GM13976 (cell line): ENCODE results near the gene PSORS1C1.

Experiments used
- DNase-seq: peaks from one replicate; pipeline ENCODE4 v3.0.0; 2012; ENCODE audit warnings: low spot score
- CTCF ChIP-seq: IDR thresholded peaks from 2 replicates; pipeline ENCODE4 v1.5.1; 2012; ENCODE audit warnings: borderline replicate concordance, mild to moderate bottlenecking; ENCODE audit not compliant: insufficient read depth; ENCODE audit errors: extremely low read depth, missing control alignments, control extremely low read depth
- in situ Hi-C: fragments of 300-500 bp; cut with MboI; formaldehyde crosslinking; loops from one replicate; pipeline ENCODE4 v1.12.0; 2022; ENCODE audit warnings: low sequenced_read_pairs, mixed read lengths, inconsistent platforms; ENCODE audit not compliant: unreplicated experiment

The PSORS1C1 gene

DNA sequence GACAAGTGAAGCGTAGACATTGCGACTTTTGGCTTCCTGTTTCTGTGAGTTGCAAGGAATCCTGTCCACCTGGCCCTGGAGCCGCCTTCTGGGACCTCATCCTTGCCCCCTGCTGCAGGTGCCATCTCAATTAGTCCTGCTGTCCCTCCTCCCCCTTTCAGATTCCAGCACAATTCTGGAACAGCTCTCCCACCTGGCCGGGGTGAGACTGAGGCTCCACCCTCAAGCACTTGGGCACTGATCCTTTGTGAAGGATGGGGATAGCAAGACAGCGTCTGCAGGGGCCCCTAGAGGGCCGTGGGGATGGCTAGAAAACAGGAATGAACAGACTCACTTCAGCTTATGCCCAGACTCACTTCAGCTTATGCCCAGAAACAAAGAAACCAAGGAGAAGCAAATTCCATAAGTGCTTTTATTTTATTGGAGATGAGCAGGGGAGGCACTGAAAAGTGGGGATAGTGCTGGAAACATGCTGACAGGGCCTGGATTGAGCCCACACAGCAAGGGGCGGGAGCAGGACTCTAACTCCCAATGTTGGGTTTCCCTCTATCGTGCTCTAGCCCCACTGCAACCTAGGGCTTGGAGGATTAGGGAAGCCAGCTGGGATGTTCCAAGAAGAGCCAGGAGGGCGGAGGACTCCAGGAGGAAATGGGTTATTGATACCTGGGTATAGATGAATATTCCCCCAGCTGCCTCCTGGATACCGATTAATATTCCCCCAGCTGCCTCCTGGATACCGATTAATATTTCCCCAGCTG, 3.6 kb upstream of the PSORS1C1 start:
- peak; percentile 6 for DNase-seq
- no peak for TF ChIP-seq CTCF
- in situ Hi-C loops: no loop called here

DNA sequence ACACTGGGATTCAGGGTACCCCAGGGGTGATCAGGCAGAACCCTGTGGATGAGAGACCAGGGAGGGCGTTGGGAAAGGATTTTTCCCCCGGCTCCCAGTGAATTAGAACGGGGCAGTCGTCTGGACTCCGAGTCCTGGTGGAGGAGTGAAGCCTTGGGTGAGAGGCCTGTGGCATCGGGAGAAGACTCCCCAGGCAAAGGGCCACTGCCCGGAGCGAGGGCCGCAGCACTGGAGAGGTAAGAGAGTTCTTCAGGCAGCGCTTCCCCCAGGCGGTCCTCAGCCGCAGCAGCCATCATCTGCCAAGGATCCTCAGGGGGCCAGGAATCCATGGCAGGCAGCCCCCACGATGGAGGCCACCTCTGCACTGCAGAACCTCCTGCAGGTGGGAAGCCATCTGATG, 2.9 kb upstream of the PSORS1C1 start:
- TF ChIP-seq CTCF: no peak
- in situ Hi-C loops: no loop called here
- peak; percentile 10 for DNase-seq

DNA sequence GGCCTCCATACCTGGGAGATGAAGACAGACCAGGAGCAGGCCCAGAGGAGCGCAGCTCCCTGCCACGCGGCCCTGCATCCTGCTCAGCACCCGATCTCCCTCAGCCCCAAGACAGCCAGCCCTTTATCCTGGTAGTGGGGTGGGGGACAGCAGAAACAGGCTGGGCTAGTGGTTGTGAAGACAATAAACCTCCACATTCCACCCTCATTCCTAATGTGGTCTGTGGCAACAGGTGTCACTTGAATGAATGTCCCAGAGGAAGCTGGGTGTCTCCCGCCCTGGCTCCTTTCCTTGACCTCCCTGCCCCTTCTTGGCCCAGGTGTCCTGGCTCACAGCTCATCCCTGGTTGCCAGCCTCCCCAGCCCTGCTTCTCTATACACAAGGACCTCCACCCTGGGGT, 2.1 kb upstream of the PSORS1C1 start, which contains the start of gene C6orf15:
TSS of gene C6orf15 (minus strand) at position 98 of the 400 bp plus-strand sequence. CDS start at position 78, 20 bp downstream.
- in situ Hi-C loops: no loop called here
- TF ChIP-seq CTCF: no peak
- DNase-seq: peak; percentile 9

DNA sequence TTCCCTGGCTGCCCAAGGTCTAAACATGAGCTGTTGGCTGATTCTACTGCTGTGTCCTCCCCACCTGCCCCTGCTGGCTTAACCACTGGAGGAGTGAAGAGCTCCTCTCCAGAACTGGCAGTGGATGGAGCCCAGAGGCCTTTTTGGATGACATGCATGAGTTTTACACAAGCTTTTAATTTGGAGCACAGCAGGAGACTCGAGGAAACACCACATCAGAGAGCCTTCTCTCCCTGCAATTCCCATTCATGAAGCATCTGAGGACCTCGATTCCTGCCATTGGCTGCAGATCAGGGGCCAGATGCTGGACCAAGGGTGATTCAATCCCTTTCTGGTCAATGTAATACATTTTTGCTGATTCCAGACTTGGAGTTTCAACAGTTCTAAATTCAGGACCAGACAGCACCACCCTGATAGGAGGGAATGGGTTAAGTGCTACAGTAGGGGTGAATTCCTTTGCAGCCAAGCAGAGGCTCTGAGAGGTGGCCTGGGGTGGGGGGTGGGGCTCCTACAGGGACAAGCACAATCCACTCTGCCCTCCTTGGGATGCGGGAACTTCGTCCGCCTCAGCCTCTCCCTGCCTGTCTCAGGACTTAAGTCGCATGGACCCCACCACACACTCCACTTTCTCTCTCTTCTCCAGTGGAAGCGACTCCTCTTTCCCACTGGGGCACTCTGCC, 599 bp upstream of the PSORS1C1 start:
- in situ Hi-C loops: no loop called here
- no peak for TF ChIP-seq CTCF
- DNase-seq: peak; percentile 3

DNA sequence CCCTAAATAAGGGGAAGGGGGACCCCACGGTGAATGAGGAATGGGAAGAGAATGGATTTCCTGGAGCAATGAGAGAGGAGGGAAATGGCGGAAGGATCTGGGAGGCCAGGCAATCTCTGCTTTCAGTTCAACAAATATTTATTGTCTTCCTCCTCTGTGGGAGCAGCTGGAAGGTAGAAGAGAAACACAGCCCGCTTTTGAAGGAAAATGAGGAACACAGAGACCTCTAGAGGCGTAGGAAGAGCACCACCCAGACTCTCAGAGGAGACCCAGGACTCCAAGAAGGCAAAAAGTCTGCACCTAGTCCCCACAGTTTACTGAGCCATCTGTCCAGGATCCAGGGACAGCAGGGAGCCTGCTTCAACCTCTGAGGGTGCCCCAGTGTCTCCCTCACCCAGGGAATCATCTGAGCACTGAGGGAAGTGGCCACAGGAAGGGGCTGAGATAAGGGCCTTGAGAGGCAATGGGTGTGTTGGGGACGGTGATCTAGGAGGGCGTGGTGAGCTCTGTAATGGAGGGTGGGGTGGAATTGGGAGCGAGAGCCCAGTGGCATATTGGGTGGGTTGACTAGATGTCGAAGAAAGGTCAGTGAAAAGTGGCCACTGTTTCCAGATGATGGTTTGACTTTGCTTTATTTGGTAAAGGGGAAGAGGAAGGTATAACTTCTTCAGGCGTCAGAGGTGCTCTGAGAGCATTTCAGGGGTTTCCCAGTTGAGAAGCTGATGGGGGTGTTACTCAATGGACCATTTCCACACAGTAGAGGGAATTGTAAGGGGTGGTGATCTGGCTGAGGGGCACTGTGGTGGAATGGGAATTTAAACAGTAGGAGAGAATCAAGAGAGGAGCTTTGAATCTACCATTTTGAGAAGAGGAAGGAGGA, 610 bp downstream of the PSORS1C1 start:
- no peak for DNase-seq
- TF ChIP-seq CTCF: no peak
- in situ Hi-C loops: no loop called here

GRCh38 chr6:31115941-31116560, 1.5 kb downstream of the PSORS1C1 start:
- no peak for DNase-seq
- in situ Hi-C loops: no loop called here
- TF ChIP-seq CTCF: no peak
